ENCODE data around the gene NTRK2. TPM values are rescaled to one million over a fixed set of nuclear protein-coding genes. Genes with fewer than 3 reads are reported as not detected.
"Not testable (repeated sequence)": the region's sequence is repeated elsewhere in the genome, so short reads cannot be mapped to it uniquely, and the experiment has no call there.

The NTRK2 gene
- total RNA-seq, 1 donor from 2014 or later = 8.2 TPM

- DNase-seq (ENCODE audit: missing footprints) = no peak
- intact Hi-C loops (cut with DNase I) = no loop called here
- no peak for ATAC-seq
Observed at GRCh38 chr9:85045271-85045670, 375.7 kb downstream of the NTRK2 start.

GRCh38 chr9:85046475-85046874, 376.9 kb downstream of the NTRK2 start:
- intact Hi-C loops (cut with DNase I) = no loop called here
- ATAC-seq = no peak
- no peak for DNase-seq (ENCODE audit: missing footprints)

- ATAC-seq (no peak), DNase-seq (ENCODE audit: missing footprints) (no peak)
- intact Hi-C loops (cut with DNase I) = no loop called here
Observed at GRCh38 chr9:85053206-85053786, 383.8 kb downstream of the NTRK2 start.

- no peak for ATAC-seq
- DNase-seq (ENCODE audit: missing footprints) = no peak
- intact Hi-C loops (cut with DNase I) = no loop called here
Observed at GRCh38 chr9:85054017-85054416, 384.5 kb downstream of the NTRK2 start.

DNA sequence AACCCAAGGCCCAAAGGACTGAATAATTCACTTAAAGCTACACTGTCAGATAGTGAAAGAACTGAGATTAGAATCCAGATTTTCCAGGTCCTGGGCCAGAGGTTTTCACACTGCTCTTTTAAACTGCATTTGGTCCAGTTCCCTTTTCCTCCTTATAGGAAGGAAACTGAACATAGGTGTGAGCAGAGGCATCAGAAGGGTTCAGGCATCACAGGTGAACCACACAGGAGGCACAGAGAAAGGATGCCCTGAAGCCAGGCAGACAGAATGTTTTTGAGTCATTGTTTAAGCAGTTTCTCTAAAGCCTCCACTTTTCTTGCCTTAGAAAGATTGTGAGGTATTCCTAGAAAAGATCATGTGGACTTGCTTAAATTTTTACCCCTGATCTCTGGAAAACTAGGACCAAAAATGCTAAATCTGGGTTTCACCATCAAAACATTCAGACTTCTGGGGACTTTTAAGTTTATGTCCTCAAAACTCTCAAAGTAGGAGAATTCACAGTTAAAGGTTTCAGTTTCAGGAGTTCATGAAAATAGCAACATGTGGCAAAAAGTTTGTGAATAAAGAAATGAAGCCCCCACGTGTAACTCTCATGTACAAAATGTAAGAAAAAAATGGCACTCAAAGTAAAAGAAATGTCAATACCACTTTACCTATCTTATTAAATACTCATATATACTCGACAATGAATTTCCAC, 386.1 kb downstream of the NTRK2 start:
- intact Hi-C loops (cut with DNase I) = no loop called here
- ATAC-seq = no peak
- DNase-seq (ENCODE audit: missing footprints) = no peak

- intact Hi-C loops (cut with DNase I) = no loop called here
- ATAC-seq = no peak
- no peak for DNase-seq (ENCODE audit: missing footprints)
Observed at GRCh38 chr9:85056203-85056572, 386.7 kb downstream of the NTRK2 start.

- DNase-seq (ENCODE audit: missing footprints) = no peak
- ATAC-seq = no peak
- intact Hi-C loops (cut with DNase I) = no loop called here
Observed at GRCh38 chr9:85061969-85062368, 392.4 kb downstream of the NTRK2 start.

DNA sequence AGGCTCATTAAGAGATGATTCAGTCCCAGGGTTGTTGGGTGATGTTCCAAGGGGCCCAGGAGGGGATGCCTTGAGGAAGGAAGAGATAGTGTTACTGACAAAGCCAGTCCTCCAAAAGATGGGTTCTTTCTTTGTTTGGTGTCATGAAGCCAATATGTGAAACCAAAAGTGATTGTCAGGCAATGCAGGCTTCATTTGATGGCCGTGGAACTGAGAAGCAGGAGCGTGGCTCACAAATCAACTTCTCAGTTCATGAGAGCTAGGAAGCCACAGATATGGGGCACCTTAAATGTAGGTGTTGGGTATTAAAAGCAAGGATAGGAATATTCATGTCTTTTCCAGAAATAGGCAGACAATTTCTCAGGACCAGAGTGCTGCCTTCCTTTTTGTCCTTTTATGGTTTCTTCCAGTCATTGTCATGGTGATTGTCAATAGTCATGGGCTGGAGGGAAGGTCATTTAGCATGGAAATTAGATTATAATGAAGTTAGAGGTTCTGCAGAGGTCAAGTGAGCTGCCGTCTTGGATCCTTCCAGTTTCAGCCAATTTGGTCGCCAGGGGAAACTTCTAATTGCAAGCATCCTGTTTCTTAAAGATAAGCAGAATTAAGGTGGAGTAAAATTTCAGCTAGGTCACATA, 393.0 kb downstream of the NTRK2 start:
- intact Hi-C loops (cut with DNase I) = no loop called here
- no peak for DNase-seq (ENCODE audit: missing footprints)
- ATAC-seq = no peak

GRCh38 chr9:85064811-85065371, 395.4 kb downstream of the NTRK2 start:
- intact Hi-C loops (cut with DNase I) = no loop called here
- ATAC-seq = no peak
- DNase-seq (ENCODE audit: missing footprints) = no peak

- ATAC-seq (no peak), DNase-seq (ENCODE audit: missing footprints) (no peak)
- intact Hi-C loops (cut with DNase I) = no loop called here
Observed at GRCh38 chr9:85067792-85068191, 398.3 kb downstream of the NTRK2 start.

- intact Hi-C loops (cut with DNase I); DNase-seq (ENCODE audit: missing footprints); ATAC-seq: not testable (repeated sequence)
Observed at GRCh38 chr9:85069421-85069820, 399.9 kb downstream of the NTRK2 start.
